22Rv1 (cell line): ENCODE measurements around the gene CPNE5.

Experiments
- H3K27ac ChIP-seq: fragments of 450-650 bp; 2 replicates; pipeline ENCODE4 v1.5.1; 2017
- ZFX ChIP-seq: fragments of 450-650 bp; IDR thresholded peaks from 2 replicates; pipeline ENCODE4 v1.6.1; 2017; ENCODE audit warnings: antibody characterized with exemption, borderline replicate concordance
- TF ChIP-seq, protein P1 (sequence below): fragments of 450-650 bp; IDR thresholded peaks from 2 replicates; pipeline ENCODE4 v1.5.1; 2017; ENCODE audit warnings: mild to moderate bottlenecking

The CPNE5 gene

DNA sequence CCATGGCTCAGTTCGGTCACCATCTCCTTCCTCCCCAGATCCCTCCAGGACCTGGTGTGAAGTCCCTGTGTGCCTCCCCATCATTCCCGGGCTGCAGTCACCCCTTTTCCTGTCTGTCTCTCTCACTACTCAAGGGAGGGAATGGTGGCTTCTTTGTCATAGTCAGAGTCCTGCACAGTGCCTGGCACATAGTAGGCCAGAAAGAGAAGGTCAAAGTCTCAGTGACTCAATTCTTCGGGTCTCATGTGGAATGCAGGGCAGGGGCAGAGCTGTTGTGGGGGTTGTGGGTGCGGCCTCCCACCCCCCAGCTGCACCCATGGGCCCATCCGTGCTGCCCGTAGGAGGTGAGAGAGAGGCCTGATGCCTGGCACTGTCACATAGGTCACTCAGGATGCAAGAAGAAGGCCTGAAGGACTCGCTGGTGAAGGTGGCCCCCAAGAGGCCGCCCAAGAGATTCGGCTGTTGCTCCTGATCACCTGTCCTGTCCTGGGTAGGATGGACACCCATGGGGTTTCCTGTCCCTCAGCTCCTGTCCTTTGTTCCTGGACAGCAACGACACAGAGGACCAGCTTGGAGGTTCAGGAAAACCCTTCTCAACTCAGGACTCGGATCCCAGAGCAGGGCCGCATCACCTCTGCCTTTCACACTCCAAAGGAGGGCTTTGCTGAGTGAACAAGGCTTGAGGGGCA, 107.5 kb downstream of the CPNE5 start:
- TF ChIP-seq, protein P1, sequence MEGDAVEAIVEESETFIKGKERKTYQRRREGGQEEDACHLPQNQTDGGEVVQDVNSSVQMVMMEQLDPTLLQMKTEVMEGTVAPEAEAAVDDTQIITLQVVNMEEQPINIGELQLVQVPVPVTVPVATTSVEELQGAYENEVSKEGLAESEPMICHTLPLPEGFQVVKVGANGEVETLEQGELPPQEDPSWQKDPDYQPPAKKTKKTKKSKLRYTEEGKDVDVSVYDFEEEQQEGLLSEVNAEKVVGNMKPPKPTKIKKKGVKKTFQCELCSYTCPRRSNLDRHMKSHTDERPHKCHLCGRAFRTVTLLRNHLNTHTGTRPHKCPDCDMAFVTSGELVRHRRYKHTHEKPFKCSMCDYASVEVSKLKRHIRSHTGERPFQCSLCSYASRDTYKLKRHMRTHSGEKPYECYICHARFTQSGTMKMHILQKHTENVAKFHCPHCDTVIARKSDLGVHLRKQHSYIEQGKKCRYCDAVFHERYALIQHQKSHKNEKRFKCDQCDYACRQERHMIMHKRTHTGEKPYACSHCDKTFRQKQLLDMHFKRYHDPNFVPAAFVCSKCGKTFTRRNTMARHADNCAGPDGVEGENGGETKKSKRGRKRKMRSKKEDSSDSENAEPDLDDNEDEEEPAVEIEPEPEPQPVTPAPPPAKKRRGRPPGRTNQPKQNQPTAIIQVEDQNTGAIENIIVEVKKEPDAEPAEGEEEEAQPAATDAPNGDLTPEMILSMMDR: no peak
- TF ChIP-seq ZFX: no peak
- no peak overlapping the region for H3K27ac ChIP-seq

DNA sequence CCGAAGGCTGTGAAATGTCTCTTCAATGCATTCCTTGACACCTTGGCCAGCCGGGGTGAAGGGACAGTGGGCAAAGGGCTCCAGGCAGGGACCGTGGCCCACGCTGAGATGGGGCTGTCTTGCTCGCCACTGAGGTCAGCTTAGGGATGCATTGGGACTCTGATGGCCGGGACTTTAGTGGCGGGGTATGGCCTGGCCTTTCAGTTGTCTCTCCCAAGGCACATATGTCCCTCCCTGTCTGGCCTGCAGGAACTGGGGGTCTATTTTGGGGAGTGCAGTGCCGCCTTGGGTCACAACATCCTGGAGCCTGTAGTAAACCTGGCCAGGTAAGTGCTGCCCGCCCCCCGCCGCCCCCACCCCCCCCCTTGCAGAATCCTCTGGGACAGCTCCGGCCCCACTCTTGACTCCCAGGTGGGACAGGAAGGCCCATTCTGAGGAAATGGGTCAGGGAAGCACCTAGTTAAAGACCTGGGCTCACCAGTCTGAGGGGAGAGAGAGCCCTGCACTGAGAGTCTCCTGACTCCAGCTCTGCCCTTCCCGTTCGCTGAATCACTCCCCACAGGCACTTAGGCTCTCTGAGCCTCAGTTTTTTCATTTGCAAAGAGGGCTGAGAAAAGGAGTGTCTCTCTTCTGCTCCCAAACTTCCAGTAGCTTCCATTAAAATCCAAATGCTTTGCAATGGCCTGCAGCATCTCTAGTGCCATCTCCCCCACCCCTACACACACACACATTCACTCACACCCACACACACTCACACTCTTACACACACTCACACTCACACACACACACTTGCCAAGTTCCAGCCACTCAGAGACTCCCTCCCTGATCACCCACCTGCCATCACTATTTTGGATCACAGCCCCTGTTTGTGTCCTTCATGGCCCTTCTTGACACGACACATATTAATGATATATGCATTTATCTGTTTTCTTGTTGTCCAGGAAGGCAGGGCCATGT, 108.5 kb downstream of the CPNE5 start:
- TF ChIP-seq, protein P1: no peak
- no peak for TF ChIP-seq ZFX
- H3K27ac ChIP-seq: no peak overlapping the region

DNA sequence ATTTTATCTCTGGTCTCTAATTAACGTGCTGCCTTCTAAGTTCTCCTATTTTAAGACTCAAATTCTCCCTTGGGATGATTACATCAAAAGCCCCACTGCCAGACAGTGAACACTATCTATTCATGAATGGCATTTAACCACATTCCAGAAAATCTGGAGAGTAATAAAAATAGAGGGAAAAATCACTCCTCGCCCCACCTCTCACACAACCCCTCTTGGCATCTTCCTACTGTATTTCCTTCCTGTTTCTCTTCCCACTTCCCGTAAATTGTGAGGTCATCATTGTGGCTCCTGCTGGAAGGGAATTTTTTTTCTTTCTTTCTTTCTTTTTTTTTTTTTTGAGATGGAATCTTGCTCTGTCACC, 110.1 kb downstream of the CPNE5 start:
- TF ChIP-seq ZFX: no peak
- TF ChIP-seq, protein P1: no peak

DNA sequence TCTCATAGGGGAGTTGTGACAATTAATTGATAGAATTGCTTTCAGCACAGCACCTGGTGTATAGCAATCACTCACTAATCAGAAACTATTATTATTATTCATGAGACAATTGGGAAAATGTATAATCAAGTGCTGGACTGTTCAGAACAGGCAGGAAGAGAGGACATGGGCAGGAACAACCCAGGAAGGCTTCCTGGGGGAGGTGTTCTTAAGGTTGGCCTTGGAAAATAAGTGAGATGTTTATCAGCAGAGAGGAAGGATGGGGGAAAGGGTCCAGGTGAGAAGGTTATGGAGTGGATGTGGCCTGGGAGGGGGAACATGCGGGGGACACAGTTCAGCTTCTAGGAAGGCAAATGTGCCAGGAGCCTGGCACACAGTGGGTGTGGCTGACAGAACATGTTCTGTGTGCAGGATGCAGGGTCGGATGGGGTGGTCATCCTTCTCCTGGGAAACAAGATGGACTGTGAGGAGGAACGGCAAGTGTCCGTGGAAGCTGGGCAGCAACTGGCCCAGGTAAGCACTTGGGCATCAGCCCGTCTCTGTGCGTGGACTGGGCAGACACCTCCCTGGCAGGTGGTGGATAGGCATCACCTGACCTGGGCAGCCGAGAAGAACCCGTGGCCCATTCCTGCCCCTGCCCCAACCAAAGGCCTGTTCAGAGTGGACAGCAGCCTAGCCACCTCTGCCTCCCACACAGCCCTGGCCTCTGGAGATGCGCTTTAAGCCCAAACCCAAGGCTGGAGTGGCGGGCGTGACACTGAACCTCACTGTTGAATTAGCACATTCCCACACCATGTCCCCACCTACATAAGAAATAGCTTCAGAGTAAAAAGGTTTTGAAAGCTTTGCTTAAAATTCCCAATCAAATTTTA, 110.7 kb downstream of the CPNE5 start:
- H3K27ac ChIP-seq: no peak overlapping the region
- TF ChIP-seq, protein P1: no peak
- no peak for TF ChIP-seq ZFX

More for the DNA sequence above, 110.1 kb downstream of the CPNE5 start:
- H3K27ac ChIP-seq: no peak overlapping the region

DNA sequence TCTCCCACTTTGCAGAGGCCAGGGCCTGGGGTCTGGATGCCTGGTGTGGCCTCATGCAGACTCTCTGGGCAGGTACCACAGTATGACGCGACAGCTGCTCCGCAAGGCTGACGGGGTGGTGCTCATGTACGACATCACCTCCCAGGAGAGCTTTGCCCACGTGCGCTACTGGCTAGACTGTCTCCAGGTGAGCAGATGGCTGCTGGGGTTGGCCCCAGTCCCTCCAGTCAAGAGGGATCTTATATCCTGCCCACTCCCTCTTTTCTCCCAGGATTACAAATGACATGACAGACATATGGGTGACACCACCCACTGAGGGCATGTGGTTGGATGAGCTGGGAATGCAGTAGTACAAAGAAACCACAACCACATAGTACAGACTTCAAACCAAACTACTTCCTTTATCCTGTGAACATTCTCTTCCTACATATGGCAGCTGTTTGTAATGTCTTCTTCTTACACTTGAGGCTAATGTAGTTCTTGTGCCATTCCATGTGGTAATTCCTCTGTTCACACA, 111.7 kb downstream of the CPNE5 start:
- H3K27ac ChIP-seq: no peak overlapping the region
- TF ChIP-seq ZFX: no peak
- TF ChIP-seq, protein P1: no peak

DNA sequence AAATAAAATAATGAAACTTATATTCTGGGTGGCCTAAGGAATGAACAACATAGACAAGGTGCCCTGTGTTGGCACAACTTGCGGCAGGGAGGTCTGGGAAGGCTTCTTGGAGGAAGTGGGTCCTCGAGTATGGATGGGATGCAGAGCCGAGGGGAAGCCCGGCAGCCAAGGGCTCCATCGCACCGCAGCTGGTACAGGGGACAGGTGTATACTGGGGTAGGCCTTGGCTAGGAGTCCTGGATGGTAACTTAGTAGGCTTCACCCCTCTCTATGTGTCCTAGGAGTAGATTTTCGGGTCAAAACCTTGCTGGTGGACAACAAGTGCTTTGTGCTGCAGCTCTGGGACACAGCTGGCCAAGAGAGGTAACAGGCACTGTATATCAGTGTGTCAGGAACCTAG, 113.7 kb downstream of the CPNE5 start:
- no peak overlapping the region for H3K27ac ChIP-seq
- TF ChIP-seq, protein P1: no peak
- TF ChIP-seq ZFX: no peak
